Caco-2 (cell line): ENCODE measurements around the gene HIVEP2. TPM values are rescaled to one million over a fixed set of nuclear protein-coding genes. Genes with fewer than 3 reads are reported as not detected.

Experiments
- BruUV-seq: library from RNA; stranded (reverse); fragments of 400-500 nt; replicated peaks from 2 replicates; lab custom pipeline; 2021; lab: Mats Ljungman, UMichigan
- CTCF ChIA-PET: fragments of 300-600 bp; sonication (Branson Sonifier 250); formaldehyde crosslinking; loops from one replicate; lab custom pipeline; 2022; ENCODE audit warnings: antibody characterized with exemption; lab: Charles Lee
- POLR2A ChIA-PET: fragments of 300-600 bp; sonication (Branson Sonifier 250); formaldehyde crosslinking; loops from one replicate; lab custom pipeline; 2022; ENCODE audit warnings: antibody characterized with exemption; lab: Charles Lee
- DNase-seq, 2 experiments: peaks; one replicate each; pipeline versions ENCODE4 v3.0.0 to v3.0.0-alpha.2; 2020 to 2022
- H3K27me3 ChIP-seq: replicated peaks from 2 replicates; pipeline ENCODE4 v1.6.0; 2011; ENCODE audit warnings: low read length; ENCODE audit not compliant: control insufficient read depth, insufficient read depth
- H3K36me3 ChIP-seq: 2 replicates; pipeline ENCODE4 v1.5.1; 2011; ENCODE audit warnings: low read length; ENCODE audit not compliant: control insufficient read depth, insufficient read depth
- H3K4me1 ChIP-seq: fragments of 250-450 bp; sonication (Bioruptor Pico); 2 replicates; pipeline ENCODE4 v1.5.1; 2020; ENCODE audit warnings: mild to moderate bottlenecking
- H3K4me3 ChIP-seq: 2 replicates; pipeline ENCODE4 v1.5.1; 2011; ENCODE audit warnings: low read depth, mild to moderate bottlenecking, control low read depth, low read length
- H3K9me3 ChIP-seq: fragments of 250-450 bp; sonication (Bioruptor Pico); 2 replicates; pipeline ENCODE4 v1.5.1; 2020; ENCODE audit warnings: mild to moderate bottlenecking, moderate library complexity
- H3K27ac Mint-ChIP-seq: one replicate; pipeline ENCODE4 v1.8.0; 2022; ENCODE audit warnings: mixed read lengths; ENCODE audit not compliant: unreplicated experiment
- H3K27me3 Mint-ChIP-seq: one replicate; pipeline ENCODE4 v1.8.0; 2022; ENCODE audit warnings: mixed read lengths; ENCODE audit not compliant: insufficient read depth, unreplicated experiment
- H3K36me3 Mint-ChIP-seq: one replicate; pipeline ENCODE4 v1.8.0; 2022; ENCODE audit warnings: mild to moderate bottlenecking, mixed read lengths; ENCODE audit not compliant: insufficient read depth, unreplicated experiment
- H3K4me1 Mint-ChIP-seq: one replicate; pipeline ENCODE4 v1.8.0; 2022; ENCODE audit warnings: low read depth, mixed read lengths; ENCODE audit not compliant: unreplicated experiment
- H3K4me3 Mint-ChIP-seq: one replicate; pipeline ENCODE4 v1.8.0; 2022; ENCODE audit warnings: mild to moderate bottlenecking, moderate library complexity, mixed read lengths; ENCODE audit not compliant: unreplicated experiment
- H3K9me3 Mint-ChIP-seq: one replicate; pipeline ENCODE4 v1.8.0; 2022; ENCODE audit warnings: mixed read lengths; ENCODE audit not compliant: unreplicated experiment
- intact Hi-C: fragments of 100-400 bp; cut with micrococcal nuclease; formaldehyde crosslinking; loops from one replicate; pipeline ENCODE4 v1.10.0; 2022; ENCODE audit not compliant: unreplicated experiment
- total RNA-seq: library from RNA; stranded (reverse); gene quantifications from 2 replicates; pipeline ENCODE4 v1.2.3, GENCODE V29; 2022
- TF ChIP-seq, protein P1 (sequence below), 2 experiments: fragments of 200-600 bp in 1 of 2; IDR thresholded peaks; 1 replicate in 1 of 2; 2 replicates in 1 of 2; pipeline versions ENCODE4 v1.5.1 to v1.8.0; 2011 to 2022; ENCODE audit warnings: antibody characterized with exemption in 1 of 2, control low read depth in 1 of 2, inconsistent platforms in 1 of 2, low read depth in 1 of 2, low read length in 1 of 2, mild to moderate bottlenecking in 1 of 2, moderate library complexity in 1 of 2; ENCODE audit not compliant: insufficient read depth in 1 of 2, severe bottlenecking in 1 of 2, unreplicated experiment in 1 of 2

Gene HIVEP2
- total RNA-seq, 1 experiment from 2014 or later = 1.0 TPM

DNA sequence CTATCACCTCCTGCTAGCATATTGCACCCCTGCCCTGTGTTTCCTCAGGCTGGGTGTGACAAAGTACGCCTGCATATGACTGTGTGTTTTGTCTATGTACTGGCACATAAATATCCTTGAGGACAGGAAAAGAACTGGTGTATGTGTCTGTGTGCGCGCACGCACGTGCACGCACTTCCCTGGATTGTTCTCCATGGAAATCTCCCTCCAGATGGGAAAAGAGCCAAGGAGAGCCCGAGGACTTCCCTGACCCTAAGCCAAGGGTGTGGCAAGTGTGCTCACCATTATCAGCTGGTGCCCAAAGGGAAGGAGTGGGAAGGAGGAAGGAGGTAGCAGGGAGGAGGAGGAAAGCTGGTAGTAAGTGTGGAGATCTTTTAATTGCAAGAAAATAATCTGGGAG is 117.6 kb downstream of the HIVEP2 start:
- DNase-seq = no peak
- ChIA-PET CTCF (no interaction called here), POLR2A (no interaction called here)
- no peaks in the 10 kb centered on the region for H3K27me3 Mint-ChIP-seq
- no peaks in the 10 kb centered on the region for H3K36me3 ChIP-seq
- H3K36me3 Mint-ChIP-seq = no peaks in the 10 kb centered on the region
- H3K27me3 ChIP-seq = no peaks in the 10 kb centered on the region
- no peak overlapping the region for H3K4me3 Mint-ChIP-seq
- H3K4me3 ChIP-seq = no peak overlapping the region
- H3K4me1 ChIP-seq = no peaks in the 10 kb centered on the region
- no peak overlapping the region for H3K27ac Mint-ChIP-seq
- BruUV-seq = no TSS peak
- H3K9me3 Mint-ChIP-seq = no peaks in the 10 kb centered on the region
- H3K9me3 ChIP-seq = no peaks in the 10 kb centered on the region
- TF ChIP-seq, protein P1, sequence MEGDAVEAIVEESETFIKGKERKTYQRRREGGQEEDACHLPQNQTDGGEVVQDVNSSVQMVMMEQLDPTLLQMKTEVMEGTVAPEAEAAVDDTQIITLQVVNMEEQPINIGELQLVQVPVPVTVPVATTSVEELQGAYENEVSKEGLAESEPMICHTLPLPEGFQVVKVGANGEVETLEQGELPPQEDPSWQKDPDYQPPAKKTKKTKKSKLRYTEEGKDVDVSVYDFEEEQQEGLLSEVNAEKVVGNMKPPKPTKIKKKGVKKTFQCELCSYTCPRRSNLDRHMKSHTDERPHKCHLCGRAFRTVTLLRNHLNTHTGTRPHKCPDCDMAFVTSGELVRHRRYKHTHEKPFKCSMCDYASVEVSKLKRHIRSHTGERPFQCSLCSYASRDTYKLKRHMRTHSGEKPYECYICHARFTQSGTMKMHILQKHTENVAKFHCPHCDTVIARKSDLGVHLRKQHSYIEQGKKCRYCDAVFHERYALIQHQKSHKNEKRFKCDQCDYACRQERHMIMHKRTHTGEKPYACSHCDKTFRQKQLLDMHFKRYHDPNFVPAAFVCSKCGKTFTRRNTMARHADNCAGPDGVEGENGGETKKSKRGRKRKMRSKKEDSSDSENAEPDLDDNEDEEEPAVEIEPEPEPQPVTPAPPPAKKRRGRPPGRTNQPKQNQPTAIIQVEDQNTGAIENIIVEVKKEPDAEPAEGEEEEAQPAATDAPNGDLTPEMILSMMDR (IDR thresholded peaks at IDR 0.05; ENCODE audit: insufficient read depth in 1 of 2, low read depth in 1 of 2, low read length in 1 of 2, severe bottlenecking in 1 of 2, unreplicated experiment in 1 of 2) = no peak
- H3K4me1 Mint-ChIP-seq = peaks cover 6% of the 10 kb centered on the region
- intact Hi-C loops = no loop called here

DNA sequence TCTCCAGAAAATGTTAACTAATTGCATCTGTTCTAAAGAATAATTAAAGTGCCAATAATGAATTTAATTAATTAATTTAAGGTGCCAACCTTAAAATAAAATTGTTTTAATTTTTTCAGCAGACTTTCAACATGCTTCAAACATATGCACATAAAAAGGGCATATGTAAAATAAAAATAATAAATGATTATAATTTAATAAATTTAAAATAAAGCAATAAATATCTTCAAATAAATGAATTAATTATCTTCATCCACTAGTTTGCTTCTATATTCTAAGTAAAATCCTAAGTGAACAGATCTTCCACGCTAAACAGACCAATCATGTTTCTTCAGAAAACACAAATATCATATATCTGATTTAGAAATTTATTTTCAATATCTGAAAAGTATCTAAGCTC is 119.2 kb downstream of the HIVEP2 start:
- DNase-seq = no peak
- peaks cover 6% of the 10 kb centered on the region for H3K4me1 Mint-ChIP-seq
- intact Hi-C loops = no loop called here
- no peak overlapping the region for H3K27ac Mint-ChIP-seq
- Histone ChIP-seq H3K27me3 (no peaks in the 10 kb centered on the region), H3K4me3 (no peak overlapping the region), H3K36me3 (no peaks in the 10 kb centered on the region), H3K4me1 (no peaks in the 10 kb centered on the region), H3K9me3 (no peaks in the 10 kb centered on the region)
- no peak overlapping the region for H3K4me3 Mint-ChIP-seq
- BruUV-seq = no TSS peak
- CTCF ChIA-PET = no interaction called here
- H3K27me3 Mint-ChIP-seq = no peaks in the 10 kb centered on the region
- POLR2A ChIA-PET = no interaction called here
- TF ChIP-seq, protein P1 (IDR thresholded peaks at IDR 0.05; ENCODE audit: insufficient read depth in 1 of 2, low read depth in 1 of 2, low read length in 1 of 2, severe bottlenecking in 1 of 2, unreplicated experiment in 1 of 2) = no peak
- H3K9me3 Mint-ChIP-seq = no peaks in the 10 kb centered on the region
- no peaks in the 10 kb centered on the region for H3K36me3 Mint-ChIP-seq

- ChIA-PET POLR2A (no interaction called here), CTCF (no interaction called here)
- Histone ChIP-seq H3K36me3 (no peaks in the 10 kb centered on the region), H3K4me3 (no peak overlapping the region), H3K9me3 (no peaks in the 10 kb centered on the region), H3K27me3 (no peaks in the 10 kb centered on the region), H3K4me1 (no peaks in the 10 kb centered on the region)
- no peak for DNase-seq
- BruUV-seq = no TSS peak
- intact Hi-C loops = no loop called here
- Mint-ChIP-seq H3K27ac (no peak overlapping the region), H3K4me1 (peaks cover 6% of the 10 kb centered on the region), H3K27me3 (no peaks in the 10 kb centered on the region), H3K4me3 (no peak overlapping the region), H3K36me3 (no peaks in the 10 kb centered on the region), H3K9me3 (no peaks in the 10 kb centered on the region)
- TF ChIP-seq, protein P1 (IDR thresholded peaks at IDR 0.05; ENCODE audit: insufficient read depth in 1 of 2, low read depth in 1 of 2, low read length in 1 of 2, severe bottlenecking in 1 of 2, unreplicated experiment in 1 of 2) = no peak
These were observed 120.5 kb downstream of the HIVEP2 start for GRCh38 chr6:142824426-142824825.
